HepG2 (cell line): Measurements from ENCODE around the gene GPATCH4. TPM values are rescaled to one million over a fixed set of nuclear protein-coding genes. Genes with fewer than 3 reads are reported as not detected.

Source experiments
- ATAC-seq: fragments of 200-7000 bp; cut with Tn5 transposase; 3 replicates; pipeline ENCODE4 v1.9.1; 2020; ENCODE audit warnings: mild to moderate bottlenecking, moderate library complexity
- BruUV-seq: library from RNA; stranded (reverse); fragments of 400-500 nt; replicated peaks from 2 replicates; lab custom pipeline; 2021; lab: Mats Ljungman, UMichigan
- CTCF ChIA-PET: fragments of 300-600 bp; formaldehyde crosslinking; extraction: SDS; loops from one replicate; lab custom pipeline; 2021; ENCODE audit warnings: low total read pairs, inconsistent platforms, low intra/inter-chr PET ratio; lab: Yijun Ruan, JAX
- POLR2A ChIA-PET: fragments of 350-600 bp; sonication (Branson Sonifier 250); formaldehyde crosslinking; loops from one replicate; lab custom pipeline; 2020; ENCODE audit warnings: antibody characterized with exemption, inconsistent platforms; lab: Yijun Ruan, JAX
- DNase-seq: peaks from one replicate; pipeline ENCODE4 v3.0.0-alpha.2; 2015; ENCODE audit warnings: low spot score
- FAIRE-seq: peaks from 3 replicates; lab custom pipeline; 2011; peaks lifted over from hg19 to GRCh38; lab: Jason Lieb, UNC
- H2AFZ ChIP-seq: one replicate; pipeline ENCODE4 v1.6.1; 2011; ENCODE audit warnings: low read length, inconsistent platforms
- H3K27ac ChIP-seq: fragments of 300-600 bp; 3 replicates; pipeline ENCODE4 v1.8.0; 2011; ENCODE audit warnings: mixed run types, mild to moderate bottlenecking, mixed read lengths, low read length, inconsistent platforms; ENCODE audit not compliant: insufficient read depth; ENCODE audit errors: extremely low read length
- H3K27me3 ChIP-seq, 2 experiments: fragments of 200-600 bp in 1 of 2; 2 replicates in 1 of 2; 3 replicates in 1 of 2; pipeline versions ENCODE4 v1.6.0 to v1.8.0; 2011; ENCODE audit warnings: low read length in 2 of 2, mild to moderate bottlenecking in 2 of 2, moderate library complexity in 2 of 2, inconsistent platforms in 1 of 2; ENCODE audit not compliant: insufficient read depth in 2 of 2, control insufficient read depth in 1 of 2
- H3K36me3 ChIP-seq, 2 experiments: fragments of 200-600 bp in 1 of 2; replicated peaks in 1 of 2; 2 replicates in 1 of 2; 3 replicates in 1 of 2; pipeline versions ENCODE4 v1.5.1 to v1.8.0; 2011; ENCODE audit warnings: low read length in 2 of 2, inconsistent platforms in 1 of 2; ENCODE audit not compliant: insufficient read depth in 2 of 2, control insufficient read depth in 1 of 2
- H3K4me1 ChIP-seq: 2 replicates; pipeline ENCODE4 v1.5.1; 2012; ENCODE audit warnings: low read length, inconsistent platforms; ENCODE audit not compliant: insufficient read depth
- H3K4me2 ChIP-seq: 2 replicates; pipeline ENCODE4 v1.6.0; 2011; ENCODE audit warnings: low read depth, low read length, inconsistent platforms
- H3K4me3 ChIP-seq, 3 experiments: fragments of 200-600 bp in 1 of 3; sonication (generic), shearing (Covaris generic) in 1 of 3; replicated peaks in 1 of 3; 2 replicates each; pipeline ENCODE4 v1.5.1; 2011 to 2016; ENCODE audit warnings: low read length in 3 of 3, inconsistent platforms in 2 of 3, low read depth in 2 of 3, mild to moderate bottlenecking in 2 of 3, control low read depth in 1 of 3, mixed read lengths in 1 of 3; ENCODE audit not compliant: insufficient read depth in 1 of 3
- H3K79me2 ChIP-seq: one replicate; pipeline ENCODE4 v1.6.1; 2011; ENCODE audit warnings: low read length, inconsistent platforms; ENCODE audit not compliant: insufficient read depth
- H3K9ac ChIP-seq: 2 replicates; pipeline ENCODE4 v1.6.0; 2011; ENCODE audit warnings: mild to moderate bottlenecking, low read depth, low read length, inconsistent platforms; ENCODE audit not compliant: insufficient read depth
- H3K9me3 ChIP-seq: 2 replicates; pipeline ENCODE4 v1.5.1; 2012; ENCODE audit warnings: mild to moderate bottlenecking, low read length
- H4K20me1 ChIP-seq: 2 replicates; pipeline ENCODE4 v1.6.0; 2011; ENCODE audit warnings: inconsistent platforms, mild to moderate bottlenecking, low read length, moderate library complexity; ENCODE audit not compliant: insufficient read depth
- AGO1 ChIP-seq: fragments of 200-400 bp; formaldehyde crosslinking; IDR thresholded peaks from 2 replicates; pipeline ENCODE4 v1.6.1; 2017; ENCODE audit warnings: mild to moderate bottlenecking, low read depth, low read length, moderate library complexity; ENCODE audit not compliant: poor library complexity, severe bottlenecking
- CBFB ChIP-seq: sonication (generic); formaldehyde crosslinking; IDR thresholded peaks from 2 replicates; pipeline ENCODE4 v1.4.0; 2020; ENCODE audit warnings: missing genetic modification reagents
- HOXA7 ChIP-seq: sonication (generic); formaldehyde crosslinking; IDR thresholded peaks from 2 replicates; pipeline ENCODE4 v1.8.1; 2022; ENCODE audit warnings: mild to moderate bottlenecking, missing genetic modification reagents, moderate library complexity
- POLR2A ChIP-seq, 2 experiments: IDR thresholded peaks; 2 replicates each; pipeline ENCODE4 v1.6.1; 2011; ENCODE audit warnings: low read depth in 2 of 2, low read length in 2 of 2, mild to moderate bottlenecking in 1 of 2, moderate library complexity in 1 of 2; ENCODE audit not compliant: insufficient read depth in 1 of 2
- TARDBP ChIP-seq: sonication (generic); formaldehyde crosslinking; IDR thresholded peaks from 2 replicates; pipeline ENCODE4 v1.8.0; 2022; ENCODE audit warnings: mild to moderate bottlenecking, missing genetic modification reagents
- WGBS: methylation state at CpG from one replicate; pipeline ENCODE4 v1.1.6; 2017; ENCODE audit warnings: low lambda C conversion rate; 5-methylcytosine and 5-hydroxymethylcytosine counted together
- in situ Hi-C: cut with HindIII; loops from 2 replicates; pipeline ENCODE4 v1.10.0; 2017; ENCODE audit warnings: low pct_unique_long_range_greater_than_20kb; ENCODE audit not compliant: extremely low pct_ligation_motif_present
- intact Hi-C: fragments of 100-400 bp; cut with micrococcal nuclease; formaldehyde crosslinking; loops from one replicate; pipeline ENCODE4 v1.10.0; 2022; ENCODE audit not compliant: unreplicated experiment
- polyA plus RNA-seq, 8 experiments: library from polyadenylated mRNA; depleted of rRNA in 3 of 8; stranded (reverse) in 7 of 8; unstranded in 1 of 8; fragments of >200 nt; fragmentation: Illumina TruSeq in 4 of 8; extraction: Trizol in 4 of 8; gene quantifications; 2 replicates each; pipeline versions ENCODE4 v1.2.1 to v1.2.3, GENCODE V29; 2011 to 2016; ENCODE audit warnings: low read depth in 4 of 8, missing spikeins in 1 of 8, mixed read lengths in 1 of 8; ENCODE audit not compliant: insufficient read depth in 1 of 8
- total RNA-seq, 5 experiments: library from RNA; depleted of rRNA; stranded (reverse); fragments of >200 nt; fragmentation: Illumina TruSeq; extraction: Trizol; gene quantifications; 2 replicates each; pipeline ENCODE4 v1.2.3, GENCODE V29; 2016; ENCODE audit warnings: low read depth in 1 of 5
- TF ChIP-seq, protein P1 (sequence below): IDR thresholded peaks from 2 replicates; pipeline ENCODE4 v1.4.0; 2020; ENCODE audit warnings: mild to moderate bottlenecking, missing genetic modification reagents

The GPATCH4 gene
- total and polyA plus RNA-seq, 2 of the 13 experiments (the other 11 are each of a cell fraction or from before 2014, with no cell fraction given), result 19.2 to 37.9 TPM

DNA sequence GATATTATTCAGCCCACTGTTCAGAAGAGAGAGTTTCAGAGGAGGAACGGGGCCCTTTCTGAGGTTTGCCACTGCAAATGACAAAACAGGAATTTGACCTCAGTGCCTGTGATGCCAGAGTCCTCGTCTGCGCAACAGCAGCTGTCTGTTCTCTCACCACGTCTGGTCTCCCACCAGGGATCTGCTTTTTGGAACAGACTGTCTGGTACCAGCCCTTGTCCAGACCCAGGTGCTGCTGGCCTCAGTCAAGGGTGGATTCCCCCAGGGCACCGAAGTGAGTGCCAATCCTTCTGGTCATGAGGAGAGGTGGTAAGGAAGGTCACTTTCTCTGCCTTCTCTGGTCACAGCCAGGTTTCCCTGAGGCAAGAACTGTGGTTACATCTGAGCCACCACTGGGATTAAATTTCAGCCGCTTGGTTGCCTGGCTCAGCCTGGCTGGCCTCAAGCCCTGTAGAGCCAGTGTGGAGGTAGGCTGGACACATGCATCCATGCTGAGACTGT lies 38.4 kb upstream of the GPATCH4 start (continued):
- no peak for TF ChIP-seq CBFB (CRISPR knock-in tag)
- TF ChIP-seq, protein P1, sequence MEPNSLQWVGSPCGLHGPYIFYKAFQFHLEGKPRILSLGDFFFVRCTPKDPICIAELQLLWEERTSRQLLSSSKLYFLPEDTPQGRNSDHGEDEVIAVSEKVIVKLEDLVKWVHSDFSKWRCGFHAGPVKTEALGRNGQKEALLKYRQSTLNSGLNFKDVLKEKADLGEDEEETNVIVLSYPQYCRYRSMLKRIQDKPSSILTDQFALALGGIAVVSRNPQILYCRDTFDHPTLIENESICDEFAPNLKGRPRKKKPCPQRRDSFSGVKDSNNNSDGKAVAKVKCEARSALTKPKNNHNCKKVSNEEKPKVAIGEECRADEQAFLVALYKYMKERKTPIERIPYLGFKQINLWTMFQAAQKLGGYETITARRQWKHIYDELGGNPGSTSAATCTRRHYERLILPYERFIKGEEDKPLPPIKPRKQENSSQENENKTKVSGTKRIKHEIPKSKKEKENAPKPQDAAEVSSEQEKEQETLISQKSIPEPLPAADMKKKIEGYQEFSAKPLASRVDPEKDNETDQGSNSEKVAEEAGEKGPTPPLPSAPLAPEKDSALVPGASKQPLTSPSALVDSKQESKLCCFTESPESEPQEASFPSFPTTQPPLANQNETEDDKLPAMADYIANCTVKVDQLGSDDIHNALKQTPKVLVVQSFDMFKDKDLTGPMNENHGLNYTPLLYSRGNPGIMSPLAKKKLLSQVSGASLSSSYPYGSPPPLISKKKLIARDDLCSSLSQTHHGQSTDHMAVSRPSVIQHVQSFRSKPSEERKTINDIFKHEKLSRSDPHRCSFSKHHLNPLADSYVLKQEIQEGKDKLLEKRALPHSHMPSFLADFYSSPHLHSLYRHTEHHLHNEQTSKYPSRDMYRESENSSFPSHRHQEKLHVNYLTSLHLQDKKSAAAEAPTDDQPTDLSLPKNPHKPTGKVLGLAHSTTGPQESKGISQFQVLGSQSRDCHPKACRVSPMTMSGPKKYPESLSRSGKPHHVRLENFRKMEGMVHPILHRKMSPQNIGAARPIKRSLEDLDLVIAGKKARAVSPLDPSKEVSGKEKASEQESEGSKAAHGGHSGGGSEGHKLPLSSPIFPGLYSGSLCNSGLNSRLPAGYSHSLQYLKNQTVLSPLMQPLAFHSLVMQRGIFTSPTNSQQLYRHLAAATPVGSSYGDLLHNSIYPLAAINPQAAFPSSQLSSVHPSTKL (CRISPR knock-in tag), result no peak

DNA sequence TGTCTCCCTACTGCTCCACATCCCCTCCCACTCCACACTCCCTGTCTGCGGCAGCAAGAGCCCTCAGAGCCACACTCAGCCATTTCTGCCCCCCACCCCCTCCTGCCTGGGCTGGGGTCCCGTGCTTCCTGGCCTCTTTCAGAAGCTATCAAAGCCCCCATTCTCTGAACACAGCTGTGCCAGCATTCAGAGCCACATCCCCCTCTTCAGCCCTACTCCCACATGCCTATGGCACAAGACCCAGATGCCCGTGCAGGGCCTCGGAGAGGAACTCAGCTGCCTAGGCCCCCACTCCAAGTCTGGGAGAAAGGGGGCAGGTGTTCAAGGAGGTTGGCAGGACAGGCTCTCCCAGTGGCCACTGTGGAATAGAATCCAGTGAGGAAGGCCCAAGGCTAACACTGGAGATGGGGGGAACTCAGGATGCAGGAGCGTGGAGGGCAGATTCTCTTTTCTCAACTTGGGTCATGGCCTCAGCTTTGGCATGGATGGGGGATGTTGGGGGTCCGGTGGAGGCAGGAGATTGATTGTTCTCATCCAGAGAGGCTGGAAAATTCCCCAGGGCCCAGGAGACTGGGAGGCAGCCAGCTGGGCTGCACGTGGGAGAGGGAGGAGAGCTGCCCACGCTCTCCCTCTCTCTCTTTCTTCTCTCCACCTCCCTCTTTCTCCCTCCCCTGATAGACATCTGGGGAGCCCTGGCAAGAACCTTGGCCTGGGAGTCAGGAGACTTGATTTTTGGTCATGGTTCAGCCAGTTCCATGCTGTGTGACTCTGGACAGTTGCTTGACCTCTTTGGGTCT lies 37.1 kb upstream of the GPATCH4 start:
- peak; percentile 15 for ATAC-seq
- H3K9me3 ChIP-seq, result no peaks in the 10 kb centered on the region
- no peak overlapping the region for H3K4me3 ChIP-seq
- FAIRE-seq, result no peak
- no peak overlapping the region for H3K27ac ChIP-seq
- POLR2A ChIA-PET, result interaction anchor here (1.3 kb wide), 1 partner anchor 10 kb away, joined by 3 read pairs; no protein-coding TSS in a partner anchor
- 30% methylated on average over 8 of the region's 8 CpGs for WGBS
- CTCF ChIA-PET, result no interaction called here
- no peak overlapping the region for H2AFZ ChIP-seq
- H3K79me2 ChIP-seq, result no peaks in the 10 kb centered on the region
- BruUV-seq, result no TSS peak
- no peak overlapping the region for H3K4me2 ChIP-seq
- intact Hi-C loops, result no loop called here
- H4K20me1 ChIP-seq, result peaks cover 24% of the 10 kb centered on the region
- DNase-seq, result no peak
- peaks cover 17% of the 10 kb centered on the region for H3K4me1 ChIP-seq
- TF ChIP-seq AGO1 (peak; percentile 37), TARDBP (CRISPR knock-in tag) (no peak), POLR2A (IDR thresholded peaks at IDR 0.05; ENCODE audit: insufficient read depth in 1 of 2, low read depth in 2 of 2, low read length in 2 of 2) (peak in 1 of 2 experiments; percentile 14; a peak in 1 of 4 replicates), HOXA7 (CRISPR knock-in tag) (no peak)
- TF ChIP-seq, all 625 proteins: peak for 2
- Histone ChIP-seq H3K36me3 (peaks cover 0 to 1% of the 10 kb centered on the region in 2 experiments; a peak in 1 of 5 replicates), H3K27me3 (peaks cover 4 to 30% of the 10 kb centered on the region in 2 experiments; a peak in 4 of 5 replicates), H3K9ac (no peak overlapping the region)
- in situ Hi-C loops, result no loop called here
